HG03354 (cell line): Measurements from ENCODE around the gene NEDD4L.
"Not testable (repeated sequence)": the region's sequence is repeated elsewhere in the genome, so short reads cannot be mapped to it uniquely, and the experiment has no call there.

Source experiments
- ATAC-seq: cut with Tn5 transposase; IDR thresholded peaks from one replicate; pipeline ENCODE4 v1.9.1; 2021; ENCODE audit warnings: mild to moderate bottlenecking; ENCODE audit not compliant: unreplicated experiment, poor library complexity, severe bottlenecking

NEDD4L gene

DNA sequence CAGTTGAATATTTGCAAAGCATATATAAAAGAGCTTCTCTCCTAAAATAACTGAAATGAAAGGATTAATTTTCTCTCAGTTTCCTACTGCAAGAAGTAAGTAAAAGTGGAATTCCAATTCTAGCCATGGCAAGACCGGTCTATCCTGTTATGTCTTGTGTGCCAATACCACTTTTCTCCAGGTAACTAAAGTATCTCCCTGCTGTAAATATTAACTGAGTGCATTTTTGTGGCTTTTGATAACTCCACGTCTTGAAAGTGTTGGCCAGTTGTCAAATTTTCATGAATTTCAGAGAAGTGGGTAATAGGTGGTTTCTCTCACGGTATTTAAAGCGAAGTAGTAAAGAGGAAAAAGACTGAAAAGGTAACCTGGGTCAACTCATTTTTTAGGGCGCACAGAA lies 225.9 kb downstream of the NEDD4L start:
- ATAC-seq, result no peak

DNA sequence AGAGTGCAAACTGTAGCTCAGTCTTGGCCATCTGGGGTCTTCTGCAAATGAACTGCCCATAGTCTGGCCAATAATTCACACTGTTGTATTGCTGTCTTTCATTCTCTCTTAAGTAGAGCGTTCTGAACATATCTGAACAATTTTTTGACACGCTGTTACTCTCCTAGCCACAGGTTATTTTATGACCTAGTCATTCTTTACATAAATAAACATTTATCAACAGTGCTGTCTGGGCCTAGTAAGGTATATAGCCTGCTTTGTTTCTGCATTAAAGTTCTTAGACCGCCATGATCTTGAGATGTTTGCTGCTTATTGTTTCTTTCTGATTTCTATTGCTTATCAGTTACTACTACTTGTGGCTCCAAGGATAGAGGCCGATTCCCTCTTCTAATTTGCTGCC lies 226.4 kb downstream of the NEDD4L start:
- ATAC-seq, result no peak

DNA sequence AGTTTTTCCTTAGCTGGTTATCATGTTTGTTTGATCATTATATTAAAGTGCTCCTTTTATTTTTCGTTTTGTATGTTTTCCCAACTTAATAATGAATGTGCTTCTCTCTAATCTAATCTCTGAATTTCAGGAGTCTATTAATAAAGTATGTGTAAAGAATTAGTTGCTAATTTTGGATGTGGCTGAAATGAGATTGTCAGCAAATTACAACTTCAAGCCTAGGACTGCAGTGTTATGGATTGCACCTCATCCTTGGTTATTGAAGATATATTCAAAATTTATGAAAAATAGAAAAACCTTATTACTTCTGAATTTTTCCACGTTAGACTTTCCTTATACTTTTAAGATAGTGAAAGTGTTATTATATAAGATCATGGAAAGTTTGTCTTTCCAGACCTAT lies 227.7 kb downstream of the NEDD4L start:
- no peak for ATAC-seq

DNA sequence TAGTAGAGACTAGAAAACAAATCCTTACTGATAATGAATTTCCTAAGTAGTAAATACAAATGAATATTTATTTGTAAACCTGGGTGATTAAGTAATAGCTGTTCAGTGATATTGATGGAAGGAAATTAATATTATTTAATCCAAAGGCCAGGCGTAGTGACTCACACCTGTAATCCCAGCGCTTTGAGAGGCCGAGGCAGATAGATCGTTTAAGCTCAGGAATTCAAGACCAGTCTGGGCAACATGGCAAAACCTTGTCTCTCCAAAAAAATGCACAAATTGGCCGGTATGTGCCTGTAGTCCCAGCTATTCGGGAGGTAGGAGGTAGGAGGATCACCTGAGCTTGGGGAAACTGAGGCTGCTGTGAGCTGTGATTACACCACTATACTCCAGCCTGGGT lies 228.2 kb downstream of the NEDD4L start:
- ATAC-seq, result no peak

DNA sequence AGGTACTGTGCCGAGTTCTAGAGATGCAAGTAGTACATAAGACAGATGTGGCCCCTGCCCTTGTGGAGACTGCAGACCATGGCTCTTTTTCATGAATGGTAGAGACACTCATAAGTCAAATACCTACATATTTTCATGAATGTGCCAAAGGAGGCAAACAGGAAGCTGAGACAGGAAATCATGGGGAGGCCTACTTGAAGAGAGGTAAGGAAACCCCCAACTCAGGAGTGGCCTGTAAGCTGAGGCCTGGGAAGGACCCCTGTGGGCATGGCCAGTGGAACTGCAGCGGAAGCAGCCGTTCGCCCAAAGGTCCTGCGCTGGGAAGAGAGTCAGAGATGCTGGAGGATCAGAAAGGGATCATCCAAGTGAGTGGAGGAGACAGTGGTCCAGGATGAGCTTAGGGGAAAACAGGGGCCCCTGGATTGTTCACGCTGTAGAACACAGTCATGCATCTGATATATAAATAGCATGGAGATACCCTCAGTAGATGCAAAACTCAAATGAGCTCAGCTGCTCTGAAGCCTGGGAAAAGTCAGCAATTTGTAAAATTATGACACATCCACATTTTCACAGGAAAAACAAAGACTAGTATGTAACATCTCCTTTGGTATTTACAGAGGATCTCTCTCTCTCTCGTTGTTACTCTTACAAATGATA lies 228.9 kb downstream of the NEDD4L start:
- ATAC-seq, result no peak

DNA sequence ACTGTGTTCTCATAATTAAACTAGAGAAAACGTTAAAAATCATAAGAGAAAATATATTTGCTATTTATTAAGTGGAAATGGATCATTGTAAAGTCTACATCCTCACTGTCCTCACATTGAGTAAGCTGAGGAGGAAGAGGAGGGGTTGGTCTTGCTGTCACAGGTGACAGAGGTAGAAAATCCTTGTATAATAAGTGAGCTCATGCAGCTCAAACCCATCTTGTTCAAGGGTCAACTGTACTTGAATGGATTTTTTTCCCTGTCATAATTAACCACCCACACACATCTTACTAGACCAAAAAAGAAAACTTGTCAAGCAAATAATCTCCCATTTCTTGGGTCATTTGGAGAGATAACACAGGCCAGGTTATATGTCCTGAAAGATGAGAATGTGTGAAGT lies 231.2 kb downstream of the NEDD4L start:
- no peak for ATAC-seq

DNA sequence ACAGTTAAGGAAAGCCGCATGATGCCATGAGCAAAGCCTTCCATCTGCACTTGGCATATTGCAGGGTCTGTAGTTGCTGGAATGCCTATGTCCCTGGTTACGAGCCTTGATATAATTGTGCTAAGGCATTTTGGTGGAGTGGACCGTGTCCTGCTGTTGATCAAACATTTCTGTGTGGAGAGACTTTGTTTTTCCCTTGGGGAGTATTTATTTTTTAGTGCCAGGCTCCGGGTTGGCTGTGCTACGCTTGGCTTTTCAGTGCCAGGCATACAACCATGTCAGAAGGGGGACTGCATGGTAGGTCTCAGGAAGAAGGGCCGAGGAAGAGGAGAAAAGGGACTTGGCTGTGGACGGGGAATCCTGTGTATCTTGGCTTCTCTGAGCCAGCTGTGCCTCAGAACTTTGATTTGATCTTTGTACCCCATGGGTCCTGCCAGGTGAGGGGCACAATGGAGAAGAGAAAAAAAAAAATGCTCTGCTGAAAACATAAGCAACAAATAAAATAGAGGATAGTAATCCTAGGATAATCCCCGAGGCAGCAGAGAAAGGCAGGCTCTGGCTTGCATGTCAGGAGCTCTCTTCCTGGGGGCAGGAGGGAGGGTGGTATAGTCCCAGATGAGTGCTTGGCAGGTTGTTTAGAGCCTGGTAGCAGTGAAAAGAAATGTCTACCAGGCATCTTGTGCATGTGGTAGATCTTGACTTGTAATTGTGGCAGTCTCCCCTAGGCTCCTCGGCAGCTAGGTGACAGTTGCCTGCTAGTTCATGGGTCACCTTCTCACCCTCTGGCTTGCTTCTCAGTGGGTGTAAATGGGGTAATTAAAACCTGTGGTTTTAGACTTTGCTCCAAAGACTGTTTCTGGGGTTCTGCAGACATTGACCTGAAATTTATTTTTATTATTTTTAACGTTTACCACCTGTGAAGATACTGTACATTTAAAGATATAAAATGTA lies 233.0 kb downstream of the NEDD4L start:
- ATAC-seq, result no peak

DNA sequence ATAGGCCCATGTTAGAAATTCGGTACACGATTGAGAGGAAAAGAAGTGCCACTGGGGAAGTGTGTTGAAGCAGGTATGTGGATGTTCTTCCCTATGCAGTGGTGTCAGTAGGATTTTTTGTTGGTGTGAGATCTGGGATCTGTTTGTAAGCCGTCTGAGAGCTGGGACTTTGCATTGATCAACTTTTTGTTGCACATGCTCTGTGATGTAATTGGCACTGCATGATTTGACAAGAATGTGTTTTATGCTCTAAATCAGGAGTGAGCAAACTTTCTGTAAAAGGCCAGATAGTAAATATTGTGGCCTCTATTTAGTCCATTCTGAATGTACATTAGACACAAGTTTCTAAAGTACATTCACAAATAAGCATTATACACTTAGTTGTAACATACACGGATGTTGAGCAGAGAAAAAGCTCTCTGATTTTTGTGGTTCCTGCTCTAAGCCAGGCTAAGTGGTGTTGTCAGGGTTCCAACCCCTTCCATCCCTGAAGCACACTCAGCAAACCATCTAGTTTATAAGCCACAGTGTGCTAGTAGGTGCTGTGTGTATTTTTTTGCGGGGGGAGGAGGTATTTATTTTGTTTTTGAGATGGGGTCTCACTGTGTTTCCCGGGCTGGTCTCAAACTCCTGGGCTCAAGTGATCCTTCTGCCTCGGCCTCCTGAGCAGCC lies 235.6 kb downstream of the NEDD4L start:
- ATAC-seq, result no peak

DNA sequence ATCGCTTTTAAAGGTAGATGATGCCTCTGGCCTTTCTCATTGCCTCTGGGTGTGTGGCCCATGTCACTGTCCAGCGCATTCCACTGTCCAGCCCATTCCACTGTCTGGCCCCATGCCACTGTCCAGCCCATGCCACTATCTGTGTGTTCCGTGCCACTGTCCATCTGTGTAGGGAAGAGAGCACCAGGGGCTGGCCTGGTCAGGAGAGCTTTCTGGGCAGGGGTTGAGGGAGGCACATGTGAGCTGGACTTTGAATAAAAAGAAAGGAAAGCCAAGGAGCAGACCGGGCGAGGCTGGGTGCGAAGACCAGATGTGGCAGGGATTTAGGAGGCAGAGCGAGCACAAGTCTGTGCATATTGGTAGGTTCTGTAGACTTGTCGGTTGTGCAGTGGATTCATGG lies 236.2 kb downstream of the NEDD4L start:
- ATAC-seq, result no peak

DNA sequence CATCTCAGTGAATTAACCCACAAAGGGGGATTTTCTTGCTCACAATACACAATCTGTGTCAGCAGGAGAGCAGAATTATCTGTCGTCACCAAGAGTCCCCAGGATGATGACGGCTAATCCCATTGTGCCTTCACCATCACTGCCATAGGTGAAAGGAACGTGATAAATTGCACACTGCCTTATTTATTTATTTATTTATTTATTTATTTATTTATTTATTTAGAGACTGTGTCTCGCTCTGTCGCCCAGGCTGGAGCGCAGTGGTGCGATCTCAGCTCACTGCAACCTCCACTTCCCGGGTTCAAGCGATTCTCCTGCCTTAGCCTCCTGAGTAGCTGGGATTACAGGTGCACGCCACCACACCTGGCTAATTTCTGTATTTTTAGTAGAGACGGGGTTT lies 238.8 kb downstream of the NEDD4L start:
- not testable (repeated sequence) for ATAC-seq

DNA sequence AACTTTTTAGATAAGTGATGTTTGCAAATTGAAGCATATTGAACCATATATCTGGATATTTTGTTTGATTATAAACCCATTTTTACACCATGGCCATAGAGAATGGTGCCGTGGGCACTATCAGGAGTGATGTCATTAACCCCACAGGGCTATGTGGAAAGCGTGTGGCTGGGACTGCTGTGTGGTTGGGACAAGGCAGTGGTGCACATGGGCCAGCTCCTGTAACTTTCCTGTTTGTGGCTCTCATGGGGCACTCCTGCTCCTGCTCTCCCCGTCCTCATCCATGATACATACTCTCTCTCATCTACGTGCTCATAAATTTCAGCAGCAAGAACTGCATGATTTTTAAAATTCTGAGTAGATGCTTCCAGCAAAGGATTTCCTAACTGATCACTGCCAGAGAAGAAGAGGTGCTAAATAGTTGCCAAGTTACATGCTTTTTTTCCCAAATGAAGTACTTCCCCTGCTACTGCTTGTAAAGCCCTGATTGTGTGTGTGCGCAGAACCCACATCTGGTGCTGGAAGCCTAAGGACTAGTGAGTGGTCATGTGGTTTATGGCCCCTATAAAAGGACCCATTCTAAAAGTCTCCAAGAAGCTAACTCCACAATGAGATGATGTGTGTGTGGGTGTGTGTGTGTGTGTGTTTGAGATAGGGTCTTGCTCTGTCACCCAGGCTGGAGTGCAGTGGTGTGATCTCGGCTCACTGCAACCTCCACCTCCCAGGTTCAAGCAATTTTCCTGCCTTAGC lies 240.8 kb downstream of the NEDD4L start:
- no peak for ATAC-seq

DNA sequence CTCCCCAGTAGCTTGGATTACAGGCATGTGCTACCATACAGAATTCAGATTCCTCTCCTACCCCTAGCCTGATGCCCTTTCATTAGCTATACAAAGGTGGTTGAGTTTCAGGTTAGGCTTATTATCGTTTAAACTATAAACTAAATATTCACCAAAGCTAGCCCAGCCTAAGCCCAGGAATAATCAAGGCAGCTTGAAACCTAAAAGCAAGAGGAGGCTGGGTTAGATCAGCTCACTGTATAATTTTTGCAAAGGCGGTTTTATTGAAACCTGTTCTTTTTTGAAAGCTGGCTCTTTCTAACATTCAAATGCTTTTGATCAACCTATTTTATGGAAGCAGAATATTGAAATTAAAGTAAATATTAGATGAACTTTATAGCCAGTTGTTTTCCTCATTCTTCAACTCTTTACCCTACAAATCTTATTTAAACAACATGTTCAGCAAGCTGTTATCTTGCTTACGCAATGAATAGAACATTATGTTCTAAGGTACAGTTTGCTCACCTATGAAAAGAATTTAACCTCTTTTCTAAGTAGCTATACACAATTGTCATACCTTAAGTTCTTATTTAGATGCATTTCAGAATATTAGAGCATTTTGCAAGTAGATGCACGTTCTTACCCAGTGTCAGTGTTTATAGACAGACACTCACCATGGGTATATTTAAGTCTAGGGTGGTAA lies 241.6 kb downstream of the NEDD4L start:
- no peak for ATAC-seq

DNA sequence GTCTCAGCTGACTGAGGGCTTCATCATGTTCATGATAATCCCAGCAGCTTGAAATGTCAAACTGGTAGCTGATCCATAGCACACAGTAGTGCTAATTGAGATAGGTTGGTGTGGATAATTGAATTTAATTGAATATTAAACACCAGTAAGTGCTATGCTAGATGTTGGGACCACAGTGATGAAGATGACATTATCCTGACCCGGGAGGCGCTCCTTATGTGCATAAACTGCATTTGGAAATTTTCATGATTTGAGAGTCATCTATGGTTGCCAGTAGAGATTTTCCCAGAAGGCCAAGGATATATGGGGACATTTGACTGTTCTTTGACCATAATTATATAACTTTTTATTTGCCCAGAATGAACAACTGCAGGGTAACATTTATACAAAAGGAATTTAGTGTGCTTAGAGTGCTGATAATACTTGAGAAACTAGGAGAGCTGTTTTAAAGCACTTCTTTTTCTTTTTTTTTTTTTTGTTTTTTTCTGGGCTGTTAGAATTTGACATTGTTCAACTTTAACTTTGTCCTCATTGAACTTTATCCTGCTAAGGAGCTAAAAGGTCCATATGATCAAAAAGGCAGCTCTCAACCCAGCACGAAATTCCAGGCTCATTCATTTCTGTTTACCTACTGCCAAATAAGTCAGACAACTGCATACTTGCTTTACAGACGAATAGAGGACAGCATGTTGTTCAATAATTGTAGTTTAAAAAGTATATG lies 242.8 kb downstream of the NEDD4L start:
- no peak for ATAC-seq

DNA sequence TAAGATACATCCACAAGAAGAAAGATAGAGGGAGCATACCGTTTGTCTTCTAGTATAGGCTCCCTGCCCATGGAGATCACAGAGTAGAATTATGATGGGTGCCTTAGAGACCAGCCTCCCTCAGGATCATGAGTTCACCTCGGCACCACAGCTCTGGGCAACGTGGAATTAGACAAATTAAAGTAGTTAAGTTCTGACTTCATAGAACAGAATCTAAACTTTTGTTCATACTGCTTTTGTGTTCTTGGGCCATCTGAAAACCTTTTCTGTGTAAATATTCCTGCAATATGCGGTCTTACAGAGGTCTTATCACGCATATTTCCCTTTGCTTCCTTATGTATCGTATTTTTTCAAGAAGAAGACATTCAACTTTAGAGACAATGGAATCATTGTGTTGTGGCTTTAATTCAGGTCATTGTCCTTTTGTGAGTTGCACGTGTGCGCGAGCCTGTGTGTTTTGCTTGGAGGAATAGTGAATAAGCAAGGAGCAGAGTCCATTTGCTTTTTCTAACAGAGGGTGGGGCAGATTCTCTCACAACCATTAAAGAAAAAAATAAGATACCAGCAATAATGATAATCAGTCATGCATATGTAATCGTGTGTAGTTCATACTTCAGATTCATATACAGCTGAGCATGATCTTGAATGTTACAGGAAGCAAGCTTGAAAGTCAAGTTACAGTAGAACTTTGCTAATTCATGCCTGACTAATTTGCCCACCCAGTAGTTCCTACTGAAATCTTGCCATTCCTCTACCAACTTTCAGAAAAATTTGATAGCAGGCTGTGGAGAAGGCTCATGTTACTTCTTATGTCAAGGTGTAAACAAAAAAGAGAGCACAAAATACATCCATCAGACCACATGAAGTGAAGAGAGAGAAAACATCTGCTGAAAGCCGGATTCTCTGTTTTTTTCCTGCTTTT lies 243.6 kb downstream of the NEDD4L start:
- no peak for ATAC-seq

DNA sequence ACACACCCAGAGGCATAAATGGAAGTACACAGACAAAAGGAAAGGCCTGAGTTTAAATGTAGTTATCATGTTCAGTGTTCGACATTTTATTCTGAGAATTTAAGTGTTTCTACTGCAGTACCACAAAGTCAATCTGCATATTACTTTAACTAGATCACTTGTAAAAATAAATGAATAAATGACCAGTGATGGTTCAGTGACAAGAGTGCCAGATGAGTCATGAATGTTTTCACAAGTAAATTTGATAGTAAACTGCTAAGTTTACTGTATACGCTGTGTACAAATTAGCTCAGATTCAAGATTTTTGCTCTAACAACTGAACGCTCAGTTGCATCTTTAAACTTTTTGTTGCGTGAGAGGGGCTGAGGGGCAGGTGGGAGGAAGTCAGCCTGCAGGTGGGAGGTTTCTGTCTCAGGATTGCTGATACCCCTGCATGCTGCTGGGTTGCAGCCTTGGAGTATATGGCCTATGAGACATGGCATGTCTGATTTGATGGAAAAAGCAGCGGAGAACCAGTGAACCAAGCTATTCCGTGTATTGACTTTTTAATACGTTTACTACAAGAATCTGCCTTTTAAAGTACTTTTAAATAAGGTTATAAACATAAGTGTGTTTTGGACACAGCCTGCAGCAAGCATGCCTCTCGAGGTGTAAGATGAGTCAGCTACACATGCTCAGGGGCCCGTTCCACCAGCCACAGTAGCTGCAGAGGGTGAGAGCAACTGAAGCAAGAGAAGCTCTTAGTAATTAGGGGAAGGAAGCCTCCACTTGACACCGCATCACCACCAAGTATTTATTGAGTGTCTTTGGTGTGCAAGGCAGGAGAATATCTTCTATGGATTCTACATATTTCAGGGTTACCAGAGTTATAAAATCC lies 245.1 kb downstream of the NEDD4L start:
- peak; percentile 80 for ATAC-seq

DNA sequence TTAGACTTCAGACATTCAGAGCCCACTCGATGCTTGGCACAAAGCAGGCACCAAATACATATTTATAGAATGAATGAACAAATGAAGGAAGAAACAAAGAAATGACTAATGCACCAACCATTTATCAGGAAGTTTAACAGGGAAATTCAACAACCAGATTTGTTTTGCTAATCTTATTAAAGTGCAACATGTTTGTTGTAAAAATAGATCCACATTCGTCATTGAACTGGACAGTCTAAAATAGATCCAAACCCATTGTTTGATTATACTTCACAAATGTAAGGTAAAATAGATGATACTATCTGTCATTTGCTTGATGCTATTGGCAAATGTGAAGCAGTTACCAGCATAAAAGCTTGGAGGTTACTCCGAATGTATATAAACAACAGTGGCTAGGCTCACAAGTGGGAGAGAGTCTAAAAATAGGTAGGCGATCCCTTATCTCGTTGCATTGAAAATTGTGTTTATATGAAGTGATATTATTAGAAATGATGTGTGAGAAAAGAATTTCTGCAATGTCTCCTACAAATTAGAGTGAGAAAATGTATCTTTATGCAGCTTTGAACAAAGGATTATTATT lies 246.2 kb downstream of the NEDD4L start:
- no peak for ATAC-seq

DNA sequence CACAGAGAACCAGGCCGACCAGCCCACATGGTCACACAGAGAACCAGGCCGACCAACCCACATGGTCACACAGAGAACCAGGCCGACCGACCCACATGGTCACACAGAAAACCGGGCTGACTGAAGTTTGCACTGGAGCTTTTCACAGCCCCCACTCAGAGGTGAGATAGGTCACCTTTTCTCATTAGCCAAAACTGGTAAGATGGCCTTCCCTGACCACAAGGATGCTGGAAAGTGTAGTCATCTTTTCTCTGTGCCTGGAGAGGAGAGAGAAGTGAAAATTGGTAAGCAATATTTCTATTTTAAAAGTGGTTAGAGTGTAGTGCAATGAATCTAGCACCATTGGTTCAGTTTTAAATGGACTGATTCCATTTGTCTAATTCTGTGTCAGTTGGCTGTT lies 247.1 kb downstream of the NEDD4L start:
- ATAC-seq, result no peak
